GOT3 (cell line): ENCODE measurements around the gene P2RX3.

ENCODE experiments used
- DNase-seq: peaks from one replicate; lab custom pipeline; 2025; ENCODE audit warnings: mixed read lengths; lab: John Stamatoyannopoulos, UW

The P2RX3 gene

GRCh38 chr11:57373146-57373545 is 35.0 kb downstream of the P2RX3 start:
- DNase-seq: no peak

- no peak for DNase-seq
These were observed 36.8 kb downstream of the P2RX3 start for GRCh38 chr11:57374966-57375365.

- no peak for DNase-seq
These were observed 37.3 kb downstream of the P2RX3 start for GRCh38 chr11:57375490-57375889.

- no peak for DNase-seq
These were observed 38.2 kb downstream of the P2RX3 start for GRCh38 chr11:57376095-57377090.

- no peak for DNase-seq
These were observed 39.0 kb downstream of the P2RX3 start for GRCh38 chr11:57377107-57377506.

- no peak for DNase-seq
These were observed 40.0 kb downstream of the P2RX3 start for GRCh38 chr11:57378186-57378585.

GRCh38 chr11:57379732-57380131 is 41.6 kb downstream of the P2RX3 start:
- no peak for DNase-seq

- DNase-seq: no peak
These were observed 42.8 kb downstream of the P2RX3 start, which contains the start of gene PRG3 for GRCh38 chr11:57380975-57381374. Gene PRG3 (minus strand): TSS chr11:57381150. CDS start chr11:57380708, 442 bp downstream.

- DNase-seq: no peak
These were observed 48.2 kb downstream of the P2RX3 start for GRCh38 chr11:57386178-57386940.

- no peak for DNase-seq
These were observed 49.3 kb downstream of the P2RX3 start for GRCh38 chr11:57387289-57388030.

- no peak for DNase-seq
These were observed 52.4 kb downstream of the P2RX3 start, which contains the start of gene PRG2 for GRCh38 chr11:57390535-57390934. Gene PRG2 (minus strand): TSS chr11:57390650. CDS start chr11:57389944, 706 bp downstream.

- DNase-seq: no peak
These were observed 53.0 kb downstream of the P2RX3 start for GRCh38 chr11:57391111-57391510.

- no peak for DNase-seq
These were observed 53.4 kb downstream of the P2RX3 start for GRCh38 chr11:57391539-57391938.

- no peak for DNase-seq
These were observed 54.1 kb downstream of the P2RX3 start for GRCh38 chr11:57392066-57392762.

- no peak for DNase-seq
These were observed 54.6 kb downstream of the P2RX3 start for GRCh38 chr11:57392763-57393105.

GRCh38 chr11:57394203-57394965 is 56.2 kb downstream of the P2RX3 start:
- DNase-seq: no peak

GRCh38 chr11:57395905-57396623 is 57.9 kb downstream of the P2RX3 start:
- DNase-seq: no peak

- DNase-seq: no peak
These were observed 58.6 kb downstream of the P2RX3 start for GRCh38 chr11:57396744-57397143.

- DNase-seq: no peak
These were observed 59.3 kb downstream of the P2RX3 start for GRCh38 chr11:57397394-57397990.

- DNase-seq: no peak
These were observed 61.1 kb downstream of the P2RX3 start for GRCh38 chr11:57399221-57399620.
